Neural crest cell (in vitro differentiated cells): ENCODE results near the gene LMNTD1. TPM values are rescaled to one million over a fixed set of nuclear protein-coding genes. Genes with fewer than 3 reads are reported as not detected.

Experiments used
- DNase-seq: peaks from one replicate; pipeline ENCODE4 v3.0.0; 2021; ENCODE audit warnings: low read depth, mixed read lengths, low spot score
- H3K27ac Mint-ChIP-seq: one replicate; pipeline ENCODE4 v1.8.0; 2021; ENCODE audit warnings: mild to moderate bottlenecking, mixed read lengths; ENCODE audit not compliant: unreplicated experiment
- H3K27me3 Mint-ChIP-seq: 2 replicates; pipeline ENCODE4 v1.8.0; 2021; ENCODE audit warnings: low read depth, mild to moderate bottlenecking, mixed read lengths
- H3K36me3 Mint-ChIP-seq: 2 replicates; pipeline ENCODE4 v1.8.0; 2021; ENCODE audit warnings: low read depth, mild to moderate bottlenecking, mixed read lengths
- H3K4me1 Mint-ChIP-seq: 2 replicates; pipeline ENCODE4 v1.8.0; 2021; ENCODE audit warnings: mixed read lengths
- H3K4me3 Mint-ChIP-seq: one replicate; pipeline ENCODE4 v1.8.0; 2021; ENCODE audit warnings: mild to moderate bottlenecking, mixed read lengths
- H3K9me3 Mint-ChIP-seq: 2 replicates; pipeline ENCODE4 v1.8.0; 2021; ENCODE audit warnings: mixed read lengths
- CTCF ChIP-seq: fragments of 200-600 bp; sonication (generic); conservative IDR thresholded peaks from 2 replicates; pipeline ENCODE4 v1.5.0; 2021; ENCODE audit warnings: antibody characterized with exemption, mild to moderate bottlenecking
- total RNA-seq: library from RNA; stranded (reverse); gene quantifications from 2 replicates; pipeline ENCODE4 v1.2.1, GENCODE V29; 2021

Gene LMNTD1
- total RNA-seq, 1 donor from 2014 or later = not detected

GRCh38 chr12:25529738-25530137 lies 23.3 kb downstream of the LMNTD1 start:
- no peaks in the 10 kb centered on the region for H3K9me3 Mint-ChIP-seq
- no peak for DNase-seq
- no peak overlapping the region for H3K4me3 Mint-ChIP-seq
- H3K36me3 Mint-ChIP-seq = no peaks in the 10 kb centered on the region
- H3K4me1 Mint-ChIP-seq = no peaks in the 10 kb centered on the region
- no peak for TF ChIP-seq CTCF
- H3K27me3 Mint-ChIP-seq = no peaks in the 10 kb centered on the region
- no peak overlapping the region for H3K27ac Mint-ChIP-seq

- Mint-ChIP-seq H3K4me1 (no peaks in the 10 kb centered on the region), H3K27me3 (no peaks in the 10 kb centered on the region), H3K9me3 (no peaks in the 10 kb centered on the region), H3K4me3 (no peak overlapping the region), H3K27ac (no peak overlapping the region), H3K36me3 (no peaks in the 10 kb centered on the region)
- TF ChIP-seq CTCF = no peak
- no peak for DNase-seq
These were observed 26.3 kb downstream of the LMNTD1 start for GRCh38 chr12:25526778-25527177.

DNA sequence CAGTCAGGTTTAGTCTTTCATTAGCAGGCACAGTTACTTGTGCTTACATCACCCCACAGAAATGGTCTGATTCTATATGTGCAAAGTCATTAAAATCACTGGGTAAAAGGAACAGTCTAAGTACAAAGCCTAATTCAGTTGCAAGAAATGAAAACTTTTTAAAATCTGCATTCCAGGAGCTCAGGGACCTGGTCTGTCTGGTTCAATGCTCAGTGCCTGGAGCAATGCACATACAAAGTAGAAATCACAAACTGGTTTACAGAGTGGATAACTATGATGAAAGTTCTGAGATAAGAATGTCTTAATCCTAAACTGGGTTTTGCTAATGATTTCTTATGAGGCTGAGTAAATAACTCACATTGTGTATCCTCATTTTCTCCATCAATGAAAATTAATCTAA lies 28.7 kb downstream of the LMNTD1 start:
- no peaks in the 10 kb centered on the region for H3K27me3 Mint-ChIP-seq
- no peak for TF ChIP-seq CTCF
- no peak overlapping the region for H3K27ac Mint-ChIP-seq

DNA sequence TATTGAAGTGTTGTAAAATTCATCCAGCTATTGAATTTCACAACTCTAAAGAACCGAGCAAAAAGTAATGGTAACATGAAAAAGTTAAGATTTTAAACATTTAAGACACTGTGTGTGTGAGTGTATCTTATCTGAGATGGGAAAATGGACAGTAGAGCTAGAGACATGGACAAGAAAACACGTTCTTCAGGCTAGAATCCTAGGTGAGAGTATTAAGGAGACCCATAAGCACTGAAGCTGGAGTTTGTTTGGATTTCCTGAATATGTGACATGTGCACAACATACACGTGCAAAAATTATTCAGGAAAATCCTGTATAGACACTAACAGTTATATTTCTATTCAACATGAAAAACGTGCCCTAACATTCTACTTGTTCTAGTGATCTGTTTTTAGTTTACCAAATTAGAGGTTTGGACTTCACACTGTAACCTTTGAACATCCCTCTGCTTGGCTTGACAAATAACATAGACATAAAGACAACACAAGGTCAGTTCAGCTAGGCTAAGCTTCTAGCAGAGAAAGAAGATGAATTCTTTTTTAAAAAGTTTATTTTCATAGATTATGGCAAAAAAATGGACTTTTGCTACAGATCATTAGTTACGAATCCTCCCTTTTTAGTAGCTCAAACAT lies 31.3 kb downstream of the LMNTD1 start:
- Mint-ChIP-seq H3K9me3 (peaks cover 2% of the 10 kb centered on the region), H3K27ac (no peak overlapping the region), H3K27me3 (no peaks in the 10 kb centered on the region), H3K4me1 (peaks cover 3% of the 10 kb centered on the region), H3K4me3 (no peak overlapping the region), H3K36me3 (no peaks in the 10 kb centered on the region)
- no peak for DNase-seq
- TF ChIP-seq CTCF = no peak

More for the DNA sequence above, 28.7 kb downstream of the LMNTD1 start:
- no peak for DNase-seq
- H3K36me3 Mint-ChIP-seq = no peaks in the 10 kb centered on the region
- no peak overlapping the region for H3K4me3 Mint-ChIP-seq
- peaks cover 2% of the 10 kb centered on the region for H3K9me3 Mint-ChIP-seq
- no peaks in the 10 kb centered on the region for H3K4me1 Mint-ChIP-seq

GRCh38 chr12:25518512-25518911 lies 34.6 kb downstream of the LMNTD1 start:
- Mint-ChIP-seq H3K4me3 (no peak overlapping the region), H3K9me3 (peaks cover 2% of the 10 kb centered on the region), H3K36me3 (no peaks in the 10 kb centered on the region), H3K4me1 (peaks cover 3% of the 10 kb centered on the region), H3K27ac (peak overlapping the region; percentile 13), H3K27me3 (no peaks in the 10 kb centered on the region)
- no peak for DNase-seq
- TF ChIP-seq CTCF = no peak

DNA sequence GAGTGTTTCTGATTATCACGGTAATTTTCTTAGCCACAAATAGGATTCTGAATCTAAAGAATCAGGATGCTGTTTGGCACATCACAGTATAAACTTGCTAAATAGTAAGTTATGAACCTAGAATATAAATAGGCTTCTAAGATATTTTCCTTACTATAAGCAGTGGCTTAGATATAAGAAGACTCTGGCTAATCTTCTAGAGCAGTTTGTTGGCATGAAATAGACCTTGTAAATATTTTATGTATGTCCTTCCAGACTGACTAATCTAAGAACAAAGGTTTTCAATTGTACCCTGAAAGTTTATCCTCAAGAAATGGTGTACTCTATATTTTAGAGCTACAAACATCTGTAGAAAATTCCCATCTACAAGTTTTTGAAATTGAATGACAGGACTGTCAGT lies 48.3 kb downstream of the LMNTD1 start:
- H3K36me3 Mint-ChIP-seq = no peaks in the 10 kb centered on the region
- H3K4me1 Mint-ChIP-seq = no peaks in the 10 kb centered on the region
- peaks cover 5% of the 10 kb centered on the region for H3K9me3 Mint-ChIP-seq
- H3K4me3 Mint-ChIP-seq = no peak overlapping the region
- no peak for TF ChIP-seq CTCF
- H3K27ac Mint-ChIP-seq = no peak overlapping the region
- no peaks in the 10 kb centered on the region for H3K27me3 Mint-ChIP-seq
- DNase-seq = no peak
